Inferior parietal cortex (tissue), 1 donor: ENCODE results near the gene CINP.

ENCODE experiments used
- DNase-seq: peaks from one replicate; pipeline ENCODE4 v3.0.0-alpha.2; 2016; ENCODE audit errors: extremely low spot score

CINP gene

GRCh38 chr14:102362545-102363181 is at the start of gene CINP, which contains the start of gene TECPR2:
Gene CINP (minus strand): TSS chr14:102362890. CDS start chr14:102362851, 39 bp downstream.
Gene TECPR2 (plus strand): TSS chr14:102362941. CDS start chr14:102376722, 13,781 bp downstream.
- DNase-seq, result peak; percentile 92

- DNase-seq, result no peak
Measured at GRCh38 chr14:102408724-102409123, 46.0 kb upstream of the CINP start.

- no peak for DNase-seq
Measured at GRCh38 chr14:102407258-102407657, 44.6 kb upstream of the CINP start.

- no peak for DNase-seq
Measured at GRCh38 chr14:102403028-102403427, 40.3 kb upstream of the CINP start.

GRCh38 chr14:102396521-102396920 is 33.8 kb upstream of the CINP start:
- DNase-seq, result no peak

- DNase-seq, result no peak
Measured at GRCh38 chr14:102394717-102395375, 32.2 kb upstream of the CINP start.

GRCh38 chr14:102392506-102392905 is 29.8 kb upstream of the CINP start:
- DNase-seq, result no peak

- no peak for DNase-seq
Measured at GRCh38 chr14:102390064-102390855, 27.6 kb upstream of the CINP start.

GRCh38 chr14:102389246-102389645 is 26.6 kb upstream of the CINP start:
- no peak for DNase-seq

- no peak for DNase-seq
Measured at GRCh38 chr14:102387086-102387485, 24.4 kb upstream of the CINP start.

- DNase-seq, result no peak
Measured at GRCh38 chr14:102378830-102379229, 16.1 kb upstream of the CINP start.

GRCh38 chr14:102377696-102378095 is 15.0 kb upstream of the CINP start:
- no peak for DNase-seq

GRCh38 chr14:102375119-102375518 is 12.4 kb upstream of the CINP start:
- no peak for DNase-seq

GRCh38 chr14:102374264-102374663 is 11.6 kb upstream of the CINP start:
- DNase-seq, result no peak

- DNase-seq, result no peak
Measured at GRCh38 chr14:102373110-102373509, 10.4 kb upstream of the CINP start.

GRCh38 chr14:102371361-102371760 is 8.7 kb upstream of the CINP start:
- DNase-seq, result no peak

GRCh38 chr14:102370305-102370809 is 7.7 kb upstream of the CINP start:
- no peak for DNase-seq

GRCh38 chr14:102363182-102363943 is 673 bp upstream of the CINP start:
- peak; percentile 46 for DNase-seq

- peak; percentile 27 for DNase-seq
Measured at GRCh38 chr14:102362084-102362483, 606 bp downstream of the CINP start.

GRCh38 chr14:102360388-102360787 is 2.3 kb downstream of the CINP start:
- no peak for DNase-seq

GRCh38 chr14:102359341-102359740 is 3.3 kb downstream of the CINP start:
- no peak for DNase-seq

GRCh38 chr14:102356280-102356679 is 6.4 kb downstream of the CINP start:
- no peak for DNase-seq
